Measurements from ENCODE around the gene TPP2. TPM values are rescaled to one million over a fixed set of nuclear protein-coding genes. Genes with fewer than 3 reads are reported as not detected.

TPP2 gene
- total RNA-seq, 1 experiment from 2014 or later: 54.4 TPM

- TF ChIP-seq CTCF (conservative IDR thresholded peaks at IDR 0.05; ENCODE audit: low read depth, low read length): no peak
- TF ChIP-seq EZH2 (IDR thresholded peaks at IDR 0.05; ENCODE audit: borderline replicate concordance, low read depth, low read length, poor library complexity, severe bottlenecking): no peak
- intact Hi-C loops (cut with micrococcal nuclease; ENCODE audit: unreplicated experiment): no loop called here
- H3K27ac ChIP-seq (ENCODE audit: low read depth, low read length, poor library complexity, severe bottlenecking): no peak overlapping the region
- H3K4me1 ChIP-seq (ENCODE audit: insufficient read depth, low read length, poor library complexity, severe bottlenecking): no peaks in the 10 kb centered on the region
- H3K9me3 ChIP-seq (ENCODE audit: low read depth, low read length, poor library complexity, severe bottlenecking): peaks cover 2% of the 10 kb centered on the region
- ChIA-PET CTCF (no interaction called here), POLR2A (ENCODE audit: low non-redundant PET) (no interaction called here)
- no peaks in the 10 kb centered on the region for H3K27me3 ChIP-seq (replicated peaks; ENCODE audit: insufficient read depth, low read depth, low read length, poor library complexity)
- H3K4me3 ChIP-seq (ENCODE audit: low read depth, low read length, poor library complexity, severe bottlenecking): no peak overlapping the region
- no TSS peak for BruUV-seq (replicated peaks)
- no peak for DNase-seq (ENCODE audit: low spot score)
- no peaks in the 10 kb centered on the region for H3K36me3 ChIP-seq (ENCODE audit: insufficient read depth, low read length, poor library complexity, severe bottlenecking)
Observed at GRCh38 chr13:102561933-102562332, 34.9 kb upstream of the TPP2 start.

DNA sequence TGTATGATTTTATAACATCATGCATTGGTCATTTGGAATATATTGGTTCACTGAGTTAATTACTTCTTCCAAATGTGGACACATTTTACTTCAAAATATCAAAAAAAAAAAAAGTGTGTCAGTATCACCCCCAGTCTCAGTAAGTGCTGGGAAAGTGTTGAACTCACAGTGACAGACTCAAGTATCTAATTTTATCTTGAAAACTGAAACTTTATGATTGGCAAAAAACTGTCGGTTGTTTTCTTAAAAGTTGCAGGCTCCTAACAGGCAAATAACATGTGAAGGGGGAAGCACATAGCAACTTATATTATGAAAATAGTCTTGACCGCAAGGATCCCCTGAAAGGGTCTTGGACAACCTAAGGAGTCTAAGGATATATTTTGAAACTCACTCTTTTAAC, 33.5 kb upstream of the TPP2 start:
- no peak overlapping the region for H3K4me3 ChIP-seq (ENCODE audit: low read depth, low read length, poor library complexity, severe bottlenecking)
- CTCF ChIA-PET: no interaction called here
- intact Hi-C loops (cut with micrococcal nuclease; ENCODE audit: unreplicated experiment): no loop called here
- H3K27me3 ChIP-seq (replicated peaks; ENCODE audit: insufficient read depth, low read depth, low read length, poor library complexity): no peaks in the 10 kb centered on the region
- POLR2A ChIA-PET (ENCODE audit: low non-redundant PET): no interaction called here
- H3K4me1 ChIP-seq (ENCODE audit: insufficient read depth, low read length, poor library complexity, severe bottlenecking): no peaks in the 10 kb centered on the region
- no peak overlapping the region for H3K27ac ChIP-seq (ENCODE audit: low read depth, low read length, poor library complexity, severe bottlenecking)
- H3K36me3 ChIP-seq (ENCODE audit: insufficient read depth, low read length, poor library complexity, severe bottlenecking): no peaks in the 10 kb centered on the region
- DNase-seq (ENCODE audit: low spot score): no peak
- BruUV-seq (replicated peaks): no TSS peak
- peaks cover 2% of the 10 kb centered on the region for H3K9me3 ChIP-seq (ENCODE audit: low read depth, low read length, poor library complexity, severe bottlenecking)
- TF ChIP-seq CTCF (conservative IDR thresholded peaks at IDR 0.05; ENCODE audit: low read depth, low read length) (no peak), EZH2 (IDR thresholded peaks at IDR 0.05; ENCODE audit: borderline replicate concordance, low read depth, low read length, poor library complexity, severe bottlenecking) (no peak)

GRCh38 chr13:102564564-102564963, 32.2 kb upstream of the TPP2 start:
- no peak overlapping the region for H3K4me3 ChIP-seq (ENCODE audit: low read depth, low read length, poor library complexity, severe bottlenecking)
- H3K36me3 ChIP-seq (ENCODE audit: insufficient read depth, low read length, poor library complexity, severe bottlenecking): no peaks in the 10 kb centered on the region
- H3K27me3 ChIP-seq (replicated peaks; ENCODE audit: insufficient read depth, low read depth, low read length, poor library complexity): no peaks in the 10 kb centered on the region
- intact Hi-C loops (cut with micrococcal nuclease; ENCODE audit: unreplicated experiment): no loop called here
- ChIA-PET POLR2A (ENCODE audit: low non-redundant PET) (no interaction called here), CTCF (no interaction called here)
- no peaks in the 10 kb centered on the region for H3K4me1 ChIP-seq (ENCODE audit: insufficient read depth, low read length, poor library complexity, severe bottlenecking)
- BruUV-seq (replicated peaks): no TSS peak
- DNase-seq (ENCODE audit: low spot score): no peak
- H3K9me3 ChIP-seq (ENCODE audit: low read depth, low read length, poor library complexity, severe bottlenecking): peaks cover 2% of the 10 kb centered on the region
- TF ChIP-seq EZH2 (IDR thresholded peaks at IDR 0.05; ENCODE audit: borderline replicate concordance, low read depth, low read length, poor library complexity, severe bottlenecking) (no peak), CTCF (conservative IDR thresholded peaks at IDR 0.05; ENCODE audit: low read depth, low read length) (no peak)
- H3K27ac ChIP-seq (ENCODE audit: low read depth, low read length, poor library complexity, severe bottlenecking): no peak overlapping the region

All from A673 (cell line).